Measurements from ENCODE around the gene ZNF669. TPM values are rescaled to one million over a fixed set of nuclear protein-coding genes. Genes with fewer than 3 reads are reported as not detected.

ZNF669 gene
- polyA plus RNA-seq, 1 donor, result 5.6 TPM

DNA sequence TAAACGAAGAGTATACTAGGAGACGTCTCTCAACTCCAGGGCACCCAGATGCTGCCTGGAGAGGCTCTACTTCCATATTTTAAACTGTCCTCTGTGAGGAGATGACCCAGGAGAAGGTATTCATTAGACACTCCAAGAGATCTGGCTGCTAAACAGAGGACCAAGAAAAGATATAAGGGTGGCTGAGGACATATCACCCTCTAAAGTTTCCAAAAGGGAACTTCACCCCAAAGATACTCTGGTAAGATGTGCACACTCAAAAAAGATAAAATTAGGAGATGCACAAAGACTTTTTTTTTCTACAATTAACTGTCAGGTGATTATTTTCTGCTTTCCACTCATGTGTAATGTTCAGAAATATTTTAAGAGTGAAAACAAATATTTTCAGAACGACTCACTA lies 26.9 kb downstream of the ZNF669 start:
- Histone ChIP-seq H3K36me3 (ENCODE audit: control insufficient read depth, insufficient read depth, low read length) (no peaks in the 10 kb centered on the region), H3K9me3 (ENCODE audit: control insufficient read depth, low read depth, low read length) (peaks cover 2% of the 10 kb centered on the region), H3K4me1 (ENCODE audit: control insufficient read depth, insufficient read depth, low read length) (no peaks in the 10 kb centered on the region), H3K4me3 (ENCODE audit: low read length) (no peak overlapping the region), H3K27me3 (ENCODE audit: control insufficient read depth, insufficient read depth, low read length) (no peaks in the 10 kb centered on the region), H3K27ac (ENCODE audit: low read length) (no peak overlapping the region)
- no peak for DNase-seq
- WGBS (ENCODE audit: insufficient coverage, low lambda C conversion rate), result 40% methylated on average over 1 of the region's 3 CpGs

DNA sequence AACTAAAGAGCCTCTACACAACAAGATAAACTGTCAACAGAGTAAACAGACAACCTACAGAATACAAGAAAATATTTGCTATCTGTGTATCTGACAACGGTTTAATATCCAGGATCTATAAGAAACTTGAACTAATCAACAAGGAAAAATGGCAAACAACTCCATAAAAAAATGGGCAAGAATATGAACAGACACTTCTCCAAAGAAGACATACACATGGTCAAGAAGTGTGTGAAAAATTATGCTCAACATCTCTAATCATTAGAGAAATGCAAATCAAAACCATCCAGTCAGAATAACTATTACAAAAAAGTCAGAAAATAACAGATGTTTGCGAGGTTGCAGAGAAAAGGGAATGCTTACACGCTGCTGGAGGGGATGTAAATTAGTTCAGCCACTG lies 33.5 kb downstream of the ZNF669 start:
- Histone ChIP-seq H3K36me3 (ENCODE audit: control insufficient read depth, insufficient read depth, low read length) (no peaks in the 10 kb centered on the region), H3K4me1 (ENCODE audit: control insufficient read depth, insufficient read depth, low read length) (no peaks in the 10 kb centered on the region), H3K27me3 (ENCODE audit: control insufficient read depth, insufficient read depth, low read length) (no peaks in the 10 kb centered on the region), H3K27ac (ENCODE audit: low read length) (no peak overlapping the region), H3K4me3 (ENCODE audit: low read length) (no peak overlapping the region), H3K9me3 (ENCODE audit: control insufficient read depth, low read depth, low read length) (peaks cover 19% of the 10 kb centered on the region)
- 0% methylated on average over 1 of the region's 3 CpGs for WGBS (ENCODE audit: insufficient coverage, low lambda C conversion rate)
- no peak for DNase-seq

DNA sequence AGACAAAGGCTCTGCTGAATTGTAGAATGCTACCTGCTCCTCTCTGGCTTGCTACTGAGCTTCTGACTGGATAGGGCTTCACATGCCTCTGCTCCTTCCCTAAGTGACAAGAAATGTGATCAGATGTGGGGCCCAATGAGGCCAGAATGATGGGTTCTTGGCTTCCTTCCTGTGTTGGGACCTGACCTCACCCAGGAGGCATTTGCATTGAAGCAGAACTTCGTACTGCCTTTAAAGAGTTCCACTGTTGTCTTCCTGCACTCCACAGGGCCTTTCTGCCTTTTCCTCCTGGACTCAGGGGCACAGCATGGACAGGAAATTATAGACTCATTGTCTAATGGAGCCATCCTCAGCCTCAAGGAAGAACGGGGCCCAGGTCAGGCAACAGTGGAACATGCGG lies 39.9 kb downstream of the ZNF669 start:
- no peaks in the 10 kb centered on the region for H3K4me1 ChIP-seq (ENCODE audit: control insufficient read depth, insufficient read depth, low read length)
- peaks cover 24% of the 10 kb centered on the region for H3K9me3 ChIP-seq (ENCODE audit: control insufficient read depth, low read depth, low read length)
- no peaks in the 10 kb centered on the region for H3K36me3 ChIP-seq (ENCODE audit: control insufficient read depth, insufficient read depth, low read length)
- H3K27ac ChIP-seq (ENCODE audit: low read length), result no peak overlapping the region
- no peak for DNase-seq
- no peak overlapping the region for H3K4me3 ChIP-seq (ENCODE audit: low read length)
- WGBS (ENCODE audit: insufficient coverage, low lambda C conversion rate), result 100% methylated on average over 1 of the region's 3 CpGs
- no peaks in the 10 kb centered on the region for H3K27me3 ChIP-seq (ENCODE audit: control insufficient read depth, insufficient read depth, low read length)

DNA sequence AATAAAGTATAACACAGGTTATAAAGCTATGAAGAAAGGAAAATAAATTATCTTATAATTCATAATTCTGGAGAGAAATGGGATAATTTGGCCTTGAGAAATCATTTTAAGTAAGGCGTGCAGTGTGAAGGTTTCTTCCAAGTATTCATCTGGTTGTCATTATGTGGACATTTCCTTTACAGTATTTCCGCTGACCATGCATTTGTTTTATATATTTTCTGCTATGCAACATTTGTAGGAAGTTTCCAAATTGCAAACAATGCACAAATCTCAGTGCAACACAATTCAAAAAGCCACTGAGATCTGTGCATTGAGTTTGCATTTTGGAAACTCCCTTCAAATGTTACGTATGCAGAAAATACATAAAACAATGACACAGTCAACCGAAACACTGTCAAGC lies 43.4 kb downstream of the ZNF669 start:
- H3K36me3 ChIP-seq (ENCODE audit: control insufficient read depth, insufficient read depth, low read length), result no peaks in the 10 kb centered on the region
- peaks cover 31% of the 10 kb centered on the region for H3K9me3 ChIP-seq (ENCODE audit: control insufficient read depth, low read depth, low read length)
- DNase-seq, result no peak
- H3K4me1 ChIP-seq (ENCODE audit: control insufficient read depth, insufficient read depth, low read length), result no peaks in the 10 kb centered on the region
- no peak overlapping the region for H3K4me3 ChIP-seq (ENCODE audit: low read length)
- H3K27me3 ChIP-seq (ENCODE audit: control insufficient read depth, insufficient read depth, low read length), result no peaks in the 10 kb centered on the region
- 100% methylated on average over 3 of the region's 4 CpGs for WGBS (ENCODE audit: insufficient coverage, low lambda C conversion rate)
- H3K27ac ChIP-seq (ENCODE audit: low read length), result no peak overlapping the region

DNA sequence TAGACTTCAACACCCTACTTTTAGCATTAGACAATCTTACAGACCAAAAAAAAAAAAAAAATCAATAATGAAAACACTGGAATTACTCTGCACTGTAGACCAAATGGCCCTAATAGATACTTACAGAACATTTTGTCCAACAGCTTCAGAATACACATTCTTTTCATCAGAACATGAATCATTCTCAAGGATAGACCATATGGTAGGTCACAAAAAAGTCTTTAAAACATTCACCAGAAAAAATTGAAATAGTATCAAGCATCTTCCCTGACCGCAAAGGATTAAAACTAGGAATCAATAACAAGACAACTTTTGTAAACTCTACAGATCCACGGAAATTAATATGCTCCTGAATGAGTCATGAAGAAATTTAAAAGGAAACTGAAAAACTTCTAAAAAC lies 48.1 kb downstream of the ZNF669 start:
- H3K27ac ChIP-seq (ENCODE audit: low read length), result no peak overlapping the region
- H3K4me1 ChIP-seq (ENCODE audit: control insufficient read depth, insufficient read depth, low read length), result no peaks in the 10 kb centered on the region
- H3K27me3 ChIP-seq (ENCODE audit: control insufficient read depth, insufficient read depth, low read length), result no peaks in the 10 kb centered on the region
- H3K9me3 ChIP-seq (ENCODE audit: control insufficient read depth, low read depth, low read length), result peaks cover 35% of the 10 kb centered on the region
- 100% methylated on average over 1 of the region's 2 CpGs for WGBS (ENCODE audit: insufficient coverage, low lambda C conversion rate)
- H3K36me3 ChIP-seq (ENCODE audit: control insufficient read depth, insufficient read depth, low read length), result no peaks in the 10 kb centered on the region
- no peak for DNase-seq
- H3K4me3 ChIP-seq (ENCODE audit: low read length), result no peak overlapping the region

DNA sequence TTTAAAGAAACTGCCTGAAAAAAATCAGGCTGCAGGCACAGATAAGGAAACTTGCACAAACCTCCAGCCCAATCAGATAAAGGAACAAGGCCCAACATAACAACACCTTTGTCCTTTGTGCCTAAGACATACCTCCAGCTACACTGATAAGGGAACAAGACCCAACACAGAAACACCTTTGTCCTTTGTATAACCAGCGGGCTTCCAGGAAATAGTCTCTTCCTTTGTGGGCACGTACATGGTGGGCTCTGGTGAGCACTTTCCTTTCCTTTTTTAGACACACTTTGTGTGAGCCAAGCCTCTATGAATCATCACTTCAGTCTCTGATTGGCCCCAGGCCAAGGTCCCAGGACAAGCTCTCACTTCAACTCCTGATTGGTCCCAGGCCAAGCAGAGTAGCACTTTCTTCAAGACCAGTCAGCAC lies 49.2 kb downstream of the ZNF669 start:
- Histone ChIP-seq H3K4me1 (ENCODE audit: control insufficient read depth, insufficient read depth, low read length) (no peaks in the 10 kb centered on the region), H3K27ac (ENCODE audit: low read length) (no peak overlapping the region), H3K9me3 (ENCODE audit: control insufficient read depth, low read depth, low read length) (peaks cover 43% of the 10 kb centered on the region), H3K36me3 (ENCODE audit: control insufficient read depth, insufficient read depth, low read length) (no peaks in the 10 kb centered on the region), H3K4me3 (ENCODE audit: low read length) (no peak overlapping the region), H3K27me3 (ENCODE audit: control insufficient read depth, insufficient read depth, low read length) (no peaks in the 10 kb centered on the region)
- WGBS (ENCODE audit: insufficient coverage, low lambda C conversion rate), result 0% methylated on average over 1 of the region's 2 CpGs
- no peak for DNase-seq

Other genes with a start within 250 kb of the ZNF669 start
- gene AHCTF1, start 172.4 kb downstream of the ZNF669 start, polyA plus RNA-seq, result 21.4 TPM
- 1.5 TPM for gene ZNF695, start 96.3 kb downstream of the ZNF669 start, polyA plus RNA-seq
- 2.4 TPM for gene ZNF670, start 25.5 kb downstream of the ZNF669 start, polyA plus RNA-seq
- 13.5 TPM for gene ZNF124, start 67.7 kb upstream of the ZNF669 start, polyA plus RNA-seq
- not detected for gene VN1R5, start 151.7 kb upstream of the ZNF669 start, polyA plus RNA-seq
- gene ZNF496, start 227.5 kb upstream of the ZNF669 start, polyA plus RNA-seq, result 18.0 TPM

All from large intestine (tissue), 3 donors.